Left lung (tissue), 10 donors: ENCODE measurements around the gene PLIN5. TPM values are rescaled to one million over a fixed set of nuclear protein-coding genes. Genes with fewer than 3 reads are reported as not detected.

Experiments used
- ATAC-seq: fragments of 200-7000 bp; cut with Tn5 transposase; one replicate; pipeline ENCODE4 v1.9.1; 2020; ENCODE audit warnings: moderate library complexity
- DNase-seq, 4 donors: peaks; one replicate each; pipeline ENCODE4 v3.0.0-alpha.2; 2013 to 2020
- H3K27ac ChIP-seq, 2 donors: fragments of 200-600 bp; sonication (generic) in 1 of 2; one replicate each; pipeline versions ENCODE4 v1.5.0 to v1.8.0; 2020 to 2021
- H3K27me3 ChIP-seq, 2 donors: fragments of 200-600 bp; sonication (generic) in 1 of 2; one replicate each; pipeline versions ENCODE4 v1.5.0 to v1.8.0; 2020 to 2021
- H3K36me3 ChIP-seq, 2 donors: fragments of 200-600 bp; sonication (generic) in 1 of 2; one replicate each; pipeline versions ENCODE4 v1.5.0 to v1.8.0; 2020 to 2021
- H3K4me1 ChIP-seq, 2 donors: fragments of 200-600 bp; one replicate each; pipeline ENCODE4 v1.8.0; 2021
- H3K4me3 ChIP-seq, 2 donors: fragments of 200-600 bp; sonication (generic) in 1 of 2; one replicate each; pipeline versions ENCODE4 v1.5.0 to v1.8.0; 2020 to 2021; ENCODE audit warnings: mild to moderate bottlenecking in 1 of 2
- H3K9me3 ChIP-seq, 2 donors: fragments of 200-600 bp; sonication (generic) in 1 of 2; one replicate each; pipeline versions ENCODE4 v1.5.0 to v1.8.0; 2020 to 2021
- intact Hi-C, 2 donors: fragments of 100-400 bp; cut with DNase I; formaldehyde crosslinking; loops; one replicate each; pipeline versions ENCODE4 v1.11.2 to v1.14.2; 2022
- polyA plus RNA-seq, 6 donors: library from polyadenylated mRNA; unstranded; fragments of 120-200 nt; gene quantifications; one replicate each; pipeline ENCODE4 v1.2.1, GENCODE V29; 2013; ENCODE audit not compliant: insufficient read length in 6 of 6
- total RNA-seq, 2 donors: library from RNA; stranded (reverse); fragmentation: NEBNext Ultra II Directional; extraction: Animal tissue kit (Norgen Biotek cat#: 25700); gene quantifications; one replicate each; pipeline ENCODE4 v1.2.1, GENCODE V29; 2021
- TF ChIP-seq, protein P1 (sequence below), 2 donors: fragments of 200-600 bp; sonication (generic) in 1 of 2; IDR thresholded peaks; one replicate each; pipeline versions ENCODE4 v1.5.0 to v1.8.0; 2021; ENCODE audit warnings: antibody characterized with exemption in 2 of 2
- donor health status: DM: no; HTN: yes; CAD: no.
- donor health status: DM: no; HTN: no; CAD: no.

Gene PLIN5
- total and polyA plus RNA-seq, 8 donors, result 1.8 to 15.9 (median 2.4) TPM

DNA sequence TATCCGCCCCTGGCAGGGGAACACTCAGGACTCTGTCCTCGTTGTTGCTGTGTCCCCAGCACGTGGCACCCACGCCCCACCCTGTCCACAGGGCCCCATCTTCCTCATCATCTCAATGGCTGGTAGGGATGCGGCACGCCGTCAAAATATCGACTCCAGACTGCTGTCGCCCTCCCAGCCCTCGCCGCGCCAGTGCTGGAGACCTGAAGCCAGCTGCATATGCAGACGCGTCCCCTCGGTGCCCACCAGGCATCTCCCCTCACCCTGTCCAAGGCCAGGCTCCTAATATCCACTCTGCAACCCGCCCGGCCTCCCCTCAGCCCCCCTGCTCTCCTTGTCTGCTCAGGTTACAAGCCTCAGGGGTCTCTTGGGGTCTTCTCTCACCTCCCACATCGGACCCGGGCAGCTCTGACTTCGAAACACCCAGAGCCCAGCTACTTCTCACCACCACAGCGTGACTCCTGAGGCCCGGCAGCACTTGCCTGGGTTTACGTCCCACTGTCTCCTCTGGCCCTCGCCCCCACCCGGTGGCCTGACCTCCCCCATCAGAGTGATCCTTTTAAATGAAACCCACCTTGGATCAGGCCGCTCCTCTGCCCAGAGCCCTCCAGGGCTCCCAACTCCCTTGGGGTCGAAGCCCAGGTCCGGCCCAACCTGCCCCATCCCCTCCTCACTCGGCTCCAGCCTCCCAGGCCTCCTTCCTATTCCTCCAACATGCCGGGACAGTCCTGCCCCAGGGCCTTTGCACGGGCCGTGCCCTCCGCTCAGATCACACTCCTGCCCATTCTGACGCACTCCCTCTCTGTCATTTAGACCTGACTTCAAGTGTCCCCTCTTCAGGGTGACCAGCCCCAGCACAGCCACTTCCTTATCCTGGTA, 29.2 kb downstream of the PLIN5 start:
- Histone ChIP-seq H3K9me3 (no peaks in the 10 kb centered on the region), H3K4me3 (no peak overlapping the region), H3K27ac (no peak overlapping the region), H3K36me3 (peaks cover 0 to 53% of the 10 kb centered on the region in 2 donors), H3K4me1 (no peaks in the 10 kb centered on the region), H3K27me3 (no peaks in the 10 kb centered on the region)
- intact Hi-C loops, result no loop called here
- no peak for ATAC-seq
- TF ChIP-seq, protein P1, sequence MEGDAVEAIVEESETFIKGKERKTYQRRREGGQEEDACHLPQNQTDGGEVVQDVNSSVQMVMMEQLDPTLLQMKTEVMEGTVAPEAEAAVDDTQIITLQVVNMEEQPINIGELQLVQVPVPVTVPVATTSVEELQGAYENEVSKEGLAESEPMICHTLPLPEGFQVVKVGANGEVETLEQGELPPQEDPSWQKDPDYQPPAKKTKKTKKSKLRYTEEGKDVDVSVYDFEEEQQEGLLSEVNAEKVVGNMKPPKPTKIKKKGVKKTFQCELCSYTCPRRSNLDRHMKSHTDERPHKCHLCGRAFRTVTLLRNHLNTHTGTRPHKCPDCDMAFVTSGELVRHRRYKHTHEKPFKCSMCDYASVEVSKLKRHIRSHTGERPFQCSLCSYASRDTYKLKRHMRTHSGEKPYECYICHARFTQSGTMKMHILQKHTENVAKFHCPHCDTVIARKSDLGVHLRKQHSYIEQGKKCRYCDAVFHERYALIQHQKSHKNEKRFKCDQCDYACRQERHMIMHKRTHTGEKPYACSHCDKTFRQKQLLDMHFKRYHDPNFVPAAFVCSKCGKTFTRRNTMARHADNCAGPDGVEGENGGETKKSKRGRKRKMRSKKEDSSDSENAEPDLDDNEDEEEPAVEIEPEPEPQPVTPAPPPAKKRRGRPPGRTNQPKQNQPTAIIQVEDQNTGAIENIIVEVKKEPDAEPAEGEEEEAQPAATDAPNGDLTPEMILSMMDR (IDR thresholded peaks at IDR 0.05), result no peak
- DNase-seq, result no peak

- no peaks in the 10 kb centered on the region for H3K9me3 ChIP-seq
- intact Hi-C loops, result no loop called here
- H3K4me1 ChIP-seq, result no peaks in the 10 kb centered on the region
- ATAC-seq (no peak), DNase-seq (no peak)
- H3K36me3 ChIP-seq, result peaks cover 0 to 61% of the 10 kb centered on the region in 2 donors
- TF ChIP-seq, protein P1 (IDR thresholded peaks at IDR 0.05), result no peak
- H3K27ac ChIP-seq, result no peak overlapping the region
- H3K4me3 ChIP-seq, result no peak overlapping the region
- H3K27me3 ChIP-seq, result no peaks in the 10 kb centered on the region
Observed at GRCh38 chr19:4504891-4505569, 30.0 kb downstream of the PLIN5 start.

- ATAC-seq, result no peak
- intact Hi-C loops, result no loop called here
- Histone ChIP-seq H3K27me3 (no peaks in the 10 kb centered on the region), H3K9me3 (no peaks in the 10 kb centered on the region), H3K4me3 (no peak overlapping the region), H3K4me1 (no peaks in the 10 kb centered on the region), H3K36me3 (peaks cover 0 to 68% of the 10 kb centered on the region in 2 donors), H3K27ac (no peak overlapping the region)
- DNase-seq, result no peak
- TF ChIP-seq, protein P1 (IDR thresholded peaks at IDR 0.05), result no peak
Observed at GRCh38 chr19:4504297-4504701, 30.7 kb downstream of the PLIN5 start.

GRCh38 chr19:4503825-4504170, 31.2 kb downstream of the PLIN5 start:
- no peaks in the 10 kb centered on the region for H3K9me3 ChIP-seq
- no peaks in the 10 kb centered on the region for H3K27me3 ChIP-seq
- H3K4me3 ChIP-seq, result no peak overlapping the region
- peaks cover 0 to 73% of the 10 kb centered on the region in 2 donors for H3K36me3 ChIP-seq
- no peak overlapping the region for H3K27ac ChIP-seq
- no peaks in the 10 kb centered on the region for H3K4me1 ChIP-seq
- ATAC-seq, result no peak
- intact Hi-C loops, result no loop called here
- DNase-seq, result no peak
- TF ChIP-seq, protein P1 (IDR thresholded peaks at IDR 0.05), result no peak

- Histone ChIP-seq H3K36me3 (peaks cover 0 to 78% of the 10 kb centered on the region in 2 donors), H3K4me3 (no peak overlapping the region), H3K4me1 (no peaks in the 10 kb centered on the region), H3K9me3 (no peaks in the 10 kb centered on the region), H3K27me3 (no peaks in the 10 kb centered on the region), H3K27ac (no peak overlapping the region)
- intact Hi-C loops, result no loop called here
- DNase-seq (no peak), ATAC-seq (no peak)
- TF ChIP-seq, protein P1 (IDR thresholded peaks at IDR 0.05), result no peak
Observed at GRCh38 chr19:4503132-4503824, 31.7 kb downstream of the PLIN5 start.
